ENCODE data around the gene LATS1.
A peak's percentile ranks its signal among the peaks of the same experiment; 100 is the strongest.

- TF ChIP-seq CTCF (IDR thresholded peaks at IDR 0.05; ENCODE audit: poor library complexity, severe bottlenecking) (peak; percentile 17), EZH2 (IDR thresholded peaks at IDR 0.05; ENCODE audit: borderline replicate concordance, insufficient read depth, low read length, poor library complexity, severe bottlenecking) (no peak), MXI1 (conservative IDR thresholded peaks at IDR 0.05; ENCODE audit: poor library complexity, severe bottlenecking) (peak; percentile 82), REST (IDR thresholded peaks at IDR 0.05; ENCODE audit: borderline replicate concordance) (peak; percentile 46), POLR2AphosphoS5 (IDR thresholded peaks at IDR 0.05) (peak; percentile 54), RAD21 (conservative IDR thresholded peaks at IDR 0.05) (peak; percentile 19), TAF1 (IDR thresholded peaks at IDR 0.05; ENCODE audit: low read depth) (no peak)
These were observed 69.5 kb downstream of the LATS1 start, which contains the start of gene KATNA1 for GRCh38 chr6:149648148-149649145.

Measured in neural cell (in vitro differentiated cells).